Activated CD4-positive, CD25-positive, alpha-beta regulatory T cell treated with anti-CD3 and anti-CD28 coated beads, Interleukin-2, amount 50 U/mL, for 16 hours (primary cell): ENCODE measurements around the gene BHLHE23.

Experiments
- DNase-seq: peaks from one replicate; pipeline ENCODE4 v3.0.0-alpha.2; 2020; ENCODE audit warnings: low read depth, low spot score

BHLHE23 gene

GRCh38 chr20:62991863-62992262 lies 14.9 kb downstream of the BHLHE23 start:
- no peak for DNase-seq

- no peak for DNase-seq
These were observed 15.5 kb downstream of the BHLHE23 start for GRCh38 chr20:62991196-62991807.

- DNase-seq, result no peak
These were observed 16.4 kb downstream of the BHLHE23 start for GRCh38 chr20:62990306-62990825.

GRCh38 chr20:62989201-62989601 lies 17.6 kb downstream of the BHLHE23 start:
- no peak for DNase-seq

DNA sequence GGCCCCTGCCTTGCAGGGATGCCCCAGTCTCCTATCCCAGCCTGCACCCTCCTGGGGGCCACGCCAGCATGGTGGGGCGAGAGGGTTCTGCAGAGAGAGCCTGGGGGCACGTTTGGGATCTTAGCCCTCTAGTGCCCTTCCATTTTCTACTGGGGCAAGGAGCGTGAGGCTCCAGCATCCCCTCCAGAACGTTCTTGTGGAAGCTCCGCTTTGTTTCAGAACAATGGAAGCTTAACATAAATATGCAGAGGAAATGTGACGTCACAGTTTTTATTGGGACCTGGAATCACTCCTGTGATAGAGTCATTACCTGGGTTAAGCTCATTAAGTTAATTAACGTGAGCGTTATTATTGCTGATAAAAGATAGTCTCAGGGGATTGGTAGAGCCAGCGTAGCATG lies 19.6 kb downstream of the BHLHE23 start:
- DNase-seq, result no peak

- no peak for DNase-seq
These were observed 20.4 kb downstream of the BHLHE23 start for GRCh38 chr20:62986257-62986800.

GRCh38 chr20:62985444-62985778 lies 21.4 kb downstream of the BHLHE23 start:
- no peak for DNase-seq

DNA sequence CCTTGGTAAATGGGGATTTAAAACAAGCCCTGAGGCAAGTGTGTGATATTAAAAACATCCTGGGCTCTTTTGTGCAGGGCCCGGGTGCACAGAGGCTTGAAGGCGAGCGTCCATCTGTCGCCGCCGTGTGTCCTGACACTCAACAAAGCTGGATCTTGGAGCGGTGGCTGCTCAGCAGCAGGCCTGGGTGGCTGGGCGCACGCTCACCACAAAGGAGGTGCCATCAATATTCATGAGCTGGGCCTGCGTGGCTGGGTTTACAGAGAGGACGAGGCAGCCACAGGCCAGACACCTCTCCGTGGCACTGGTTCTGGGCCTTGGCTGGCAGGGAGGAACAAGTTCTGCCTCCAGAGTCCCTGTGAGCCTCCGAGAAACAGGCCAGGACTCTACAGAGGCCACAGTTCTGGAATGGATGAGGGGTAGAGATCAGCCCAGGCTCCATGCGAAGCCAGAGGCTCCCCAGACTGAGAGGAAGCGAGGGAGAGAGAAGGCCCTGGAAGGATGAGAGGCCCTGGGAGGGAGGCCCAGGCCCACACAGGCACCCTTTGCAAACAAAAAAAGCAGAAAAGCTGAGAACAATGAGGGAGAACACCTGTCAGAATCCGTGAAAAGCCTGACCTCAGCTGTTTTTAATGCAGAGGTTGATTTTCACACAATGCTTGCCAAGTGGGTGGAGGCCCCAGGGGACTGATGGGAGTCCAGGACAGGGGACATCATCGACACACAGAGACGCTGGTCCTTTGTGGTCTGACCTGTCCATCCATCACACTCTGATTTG lies 21.9 kb downstream of the BHLHE23 start:
- no peak for DNase-seq

DNA sequence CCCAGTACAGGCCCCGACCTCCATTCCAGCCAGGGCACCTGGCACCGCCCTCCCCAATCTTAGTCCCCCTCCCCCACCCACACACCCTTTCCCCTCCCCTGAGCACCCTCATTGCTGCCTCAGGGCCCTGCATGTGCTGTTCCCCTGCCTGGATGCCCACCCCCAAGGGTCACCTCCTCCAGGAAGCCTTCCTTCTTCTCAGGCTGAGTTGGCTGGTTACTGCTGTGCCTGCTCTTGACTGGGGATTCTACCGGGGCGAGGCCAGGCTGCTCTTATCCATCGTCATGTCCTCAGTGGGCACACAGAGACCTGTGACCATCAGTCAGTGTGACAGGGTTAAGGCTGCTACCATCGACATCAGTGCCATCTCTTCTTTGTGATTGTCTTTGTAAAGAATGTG lies 23.6 kb downstream of the BHLHE23 start:
- no peak for DNase-seq

DNA sequence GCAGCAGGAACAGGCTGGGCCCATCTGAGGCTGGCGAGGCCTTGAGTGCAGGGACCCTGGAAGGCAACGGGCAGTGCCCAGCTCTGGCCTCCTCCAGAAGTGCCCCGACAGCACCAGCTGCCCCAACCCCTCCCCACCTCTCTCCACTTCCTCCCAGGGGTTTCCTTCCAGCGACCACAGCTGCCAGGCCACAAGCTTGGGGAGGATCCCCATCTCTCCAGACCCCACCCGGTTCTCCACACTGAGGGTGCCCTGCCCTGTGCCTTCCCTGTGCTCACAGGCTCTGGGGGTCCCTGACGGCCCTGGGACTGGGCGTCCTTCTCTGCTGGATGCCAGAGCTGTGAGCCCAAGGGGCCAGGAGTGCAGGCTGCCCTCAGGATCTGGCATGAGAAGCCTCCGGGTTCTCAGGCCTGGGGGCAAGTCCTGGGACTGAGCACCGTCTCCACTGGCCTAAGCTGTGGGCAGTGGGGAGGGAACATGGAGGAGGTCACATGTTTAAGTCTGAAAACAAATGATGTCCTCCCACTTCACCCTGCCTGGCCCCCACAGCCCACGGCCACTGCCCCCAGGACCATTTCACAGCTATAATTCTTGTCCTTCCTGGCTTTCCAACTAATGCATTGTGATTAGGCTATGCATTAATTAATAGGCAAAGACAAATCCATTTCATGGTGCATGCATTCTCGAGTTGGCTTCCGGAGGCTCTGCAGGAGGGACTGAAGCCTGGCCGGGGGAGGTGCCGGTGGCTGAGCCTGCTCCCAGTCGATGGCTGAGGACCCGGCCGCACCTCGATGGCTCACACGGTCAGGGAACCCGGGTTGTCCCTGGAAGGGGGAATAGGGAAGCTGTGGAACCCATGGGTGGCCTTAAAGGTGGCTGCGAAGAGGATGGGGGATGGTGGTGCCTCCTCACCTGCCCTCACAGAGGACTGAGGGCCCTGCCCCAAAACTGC lies 24.4 kb downstream of the BHLHE23 start:
- no peak for DNase-seq

DNA sequence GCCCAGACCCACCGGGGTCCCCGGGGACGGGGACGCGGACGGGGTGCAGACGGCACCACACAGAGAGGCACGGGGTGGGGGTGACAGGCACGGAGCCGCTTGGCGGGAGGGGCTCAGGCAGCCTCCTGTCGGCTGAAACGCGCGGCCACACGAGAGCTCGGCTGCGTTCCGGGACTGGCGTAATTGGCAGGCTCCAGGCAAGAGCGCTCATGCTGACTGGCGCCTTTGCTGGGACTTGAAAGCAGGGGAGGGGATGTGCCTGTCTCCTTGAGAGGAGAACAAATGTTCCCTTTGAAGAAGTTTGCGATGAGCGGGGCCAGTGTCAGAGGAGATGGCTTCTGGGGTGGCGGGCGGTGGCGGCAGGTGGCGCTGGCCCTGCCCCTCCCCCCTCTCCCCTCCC lies 25.8 kb downstream of the BHLHE23 start:
- DNase-seq, result no peak

DNA sequence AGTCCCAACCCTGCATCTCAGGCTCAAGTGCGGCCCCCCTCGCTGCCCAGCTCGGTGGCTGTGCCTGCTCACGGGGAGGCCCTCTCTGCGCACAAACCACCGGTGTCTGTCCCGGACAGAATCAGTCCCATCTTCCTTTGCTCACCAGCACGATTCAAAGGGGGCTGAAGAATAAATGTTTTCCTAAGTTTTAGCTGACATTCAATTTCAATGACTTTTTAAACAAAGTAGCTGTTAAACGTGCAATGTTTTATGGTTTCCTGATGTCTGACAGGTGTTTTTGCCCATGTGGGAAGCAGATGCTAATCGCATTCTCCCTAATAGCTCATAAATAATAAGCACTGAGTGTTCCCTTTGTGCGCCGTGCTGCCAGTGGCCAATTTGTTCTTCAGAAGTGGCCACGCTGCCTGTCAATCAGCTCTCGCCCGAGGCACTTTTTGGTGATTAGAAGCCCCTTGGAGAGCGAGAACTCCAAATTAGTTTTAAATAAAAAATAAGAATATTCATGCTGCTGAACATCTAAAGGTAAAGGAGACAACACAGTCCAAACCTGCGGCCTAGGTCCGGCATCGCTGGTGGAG lies 26.3 kb downstream of the BHLHE23 start:
- DNase-seq, result no peak

DNA sequence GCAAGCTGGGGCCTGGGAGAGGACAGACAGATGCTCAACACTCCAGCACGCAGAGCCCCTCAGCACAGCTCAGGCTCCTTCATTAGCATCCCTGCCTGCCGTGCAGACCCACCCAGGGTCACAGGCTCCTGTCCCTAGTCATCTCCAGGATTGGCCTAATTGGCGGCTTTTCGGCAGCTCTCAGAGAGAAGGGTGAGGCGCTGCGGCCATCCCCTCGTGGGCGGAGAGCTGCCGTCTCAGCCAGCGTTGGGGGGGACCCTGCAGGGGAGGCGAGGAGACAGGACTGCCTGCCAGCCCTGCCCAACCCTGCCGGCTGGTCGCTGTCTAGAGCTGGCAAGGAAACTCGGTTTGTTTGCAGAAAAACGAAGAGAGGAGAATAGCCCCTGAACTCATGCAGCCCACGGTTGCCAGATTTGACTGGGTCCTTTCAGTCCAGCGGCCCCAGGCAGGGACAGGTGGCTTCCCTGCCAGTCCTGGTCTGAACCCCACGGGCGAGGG lies 26.8 kb downstream of the BHLHE23 start:
- DNase-seq, result no peak

DNA sequence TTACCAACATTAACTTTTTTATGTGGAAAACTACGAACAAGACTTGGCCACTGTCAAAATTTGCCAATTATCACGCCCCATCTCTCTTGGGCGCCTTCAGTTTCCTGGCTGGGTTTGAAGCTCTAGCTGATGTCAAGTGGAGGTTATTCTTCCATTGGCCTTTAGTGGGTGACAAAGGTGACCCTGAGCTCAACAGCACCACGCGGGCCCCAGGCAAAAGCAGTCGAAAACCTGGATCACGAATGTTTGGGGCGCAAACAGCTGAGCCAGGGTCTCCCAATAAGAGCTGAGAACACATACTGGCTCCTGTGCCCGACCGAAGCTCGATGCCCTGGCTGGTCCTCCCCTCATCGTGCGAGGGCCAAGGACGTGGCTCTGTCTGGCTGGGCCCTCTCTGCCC lies 27.5 kb downstream of the BHLHE23 start:
- DNase-seq, result no peak

DNA sequence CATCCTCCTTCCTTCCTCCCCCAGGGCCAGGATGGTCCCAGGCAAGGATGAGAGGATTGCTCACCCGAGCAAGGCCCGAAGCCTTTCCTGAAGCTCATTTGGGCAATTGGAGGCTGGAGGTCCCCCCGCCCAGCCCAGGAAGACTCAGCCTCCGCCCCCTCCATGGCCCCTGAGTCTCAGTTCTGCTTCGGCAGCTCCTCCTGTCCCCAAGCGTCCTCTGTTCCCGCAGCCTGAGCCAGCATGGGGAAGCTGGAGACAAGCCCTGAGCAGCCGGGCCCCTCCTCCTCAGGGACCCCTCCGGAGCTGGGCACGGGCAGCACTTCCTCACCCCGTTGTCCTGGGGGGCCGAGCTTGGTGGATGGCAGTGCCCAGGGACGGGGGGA lies 28.2 kb downstream of the BHLHE23 start:
- no peak for DNase-seq

DNA sequence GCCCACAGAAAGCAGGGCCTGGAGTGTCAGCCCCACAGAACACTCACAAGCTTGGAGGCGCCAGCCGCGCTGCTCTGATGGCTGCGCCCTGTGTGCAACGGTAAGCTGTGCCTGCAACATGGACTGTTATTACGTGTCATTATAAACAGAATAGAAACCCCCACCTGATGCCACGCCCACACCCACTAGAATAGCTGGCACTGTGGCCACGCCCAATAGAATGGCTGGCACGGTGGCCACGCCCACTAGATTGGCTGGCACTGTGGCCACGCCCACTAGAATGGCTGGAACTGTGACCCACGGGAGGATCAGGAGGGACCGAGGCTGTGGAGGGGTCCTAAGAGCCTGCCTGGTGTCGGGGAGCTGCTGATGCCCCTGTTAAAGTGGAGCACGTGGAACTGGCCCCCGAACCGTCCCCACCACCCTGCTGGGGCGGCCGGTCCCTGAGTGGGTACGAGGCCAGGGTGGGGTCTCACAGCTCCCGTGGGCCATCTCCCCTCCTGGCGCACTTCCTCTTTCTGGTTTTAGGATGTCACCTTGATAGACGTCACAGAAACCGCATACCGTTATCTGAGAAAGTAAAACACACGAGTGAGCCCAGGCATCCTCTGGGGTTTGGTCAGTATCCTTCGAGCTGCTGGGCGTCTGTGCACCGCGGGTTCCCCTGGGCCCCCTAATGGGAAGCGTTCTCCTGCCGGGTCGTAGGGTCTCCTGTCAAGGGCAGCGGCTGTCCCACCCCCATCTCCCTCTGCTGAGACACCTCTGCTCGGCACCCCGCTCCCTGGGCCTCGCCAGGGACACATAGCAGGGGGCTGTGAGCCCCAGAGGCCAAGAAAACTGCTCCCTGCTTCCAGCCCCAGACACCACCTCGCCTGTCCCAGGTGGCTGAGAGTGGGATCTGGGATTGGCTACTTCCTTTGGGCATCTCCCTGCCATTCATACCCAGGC lies 28.9 kb downstream of the BHLHE23 start:
- peak; percentile 71 for DNase-seq

GRCh38 chr20:62976886-62977285 lies 29.9 kb downstream of the BHLHE23 start:
- DNase-seq, result no peak

GRCh38 chr20:62975812-62976508 lies 30.8 kb downstream of the BHLHE23 start:
- DNase-seq, result no peak

GRCh38 chr20:62975251-62975760 lies 31.5 kb downstream of the BHLHE23 start:
- DNase-seq, result no peak
